Measurements from ENCODE around the gene UBXN1.

The UBXN1 gene

DNA sequence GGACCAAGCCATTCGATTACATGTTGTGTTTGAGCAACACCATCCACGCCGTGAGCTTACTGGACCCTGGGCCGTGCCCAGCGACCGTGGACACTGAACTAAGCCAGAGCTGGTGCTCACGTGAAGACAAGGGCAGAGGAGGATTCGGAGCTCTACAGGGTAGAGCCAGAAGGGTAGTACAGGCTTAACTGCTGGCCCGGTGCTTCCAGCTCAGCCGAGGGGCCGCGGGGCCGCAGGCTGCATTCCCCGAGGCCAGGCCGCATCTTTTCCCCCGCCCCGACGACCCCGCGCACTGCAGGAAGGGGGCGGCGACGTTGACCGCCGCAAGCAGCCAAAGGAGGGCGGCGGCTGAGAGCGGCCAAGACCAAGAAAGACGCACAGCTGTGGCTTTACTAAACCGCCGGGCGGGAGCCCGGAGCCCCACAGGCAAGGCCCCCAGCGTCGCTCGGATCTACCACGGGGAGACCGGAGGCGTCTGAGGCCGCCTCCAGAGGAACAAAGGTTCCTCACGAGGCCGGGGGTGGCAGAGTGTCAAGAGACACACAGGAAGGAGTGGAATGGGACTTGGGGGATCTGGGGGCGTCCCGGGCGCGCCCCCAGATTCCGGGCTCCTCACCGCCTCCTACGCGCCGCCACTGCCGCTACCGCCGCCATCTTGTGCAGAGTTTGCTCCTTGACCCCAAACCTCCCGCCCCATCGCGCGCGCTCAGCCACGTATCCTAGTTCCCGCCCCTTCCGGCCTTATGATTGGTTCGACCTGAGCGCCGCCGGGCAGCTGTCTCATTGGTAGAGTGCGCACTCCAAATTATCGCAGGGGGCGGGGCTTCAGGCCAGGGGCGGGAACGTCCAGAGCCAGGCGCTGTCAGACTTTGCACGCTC lies 32.7 kb downstream of the UBXN1 start, which contains the start of gene GANAB:
TSS of gene GANAB (minus strand) at position 668 of the 879 bp plus-strand sequence. CDS start at position 654, 14 bp downstream.
- peak; percentile 93 for DNase-seq (ENCODE audit: low read depth, low spot score)

DNA sequence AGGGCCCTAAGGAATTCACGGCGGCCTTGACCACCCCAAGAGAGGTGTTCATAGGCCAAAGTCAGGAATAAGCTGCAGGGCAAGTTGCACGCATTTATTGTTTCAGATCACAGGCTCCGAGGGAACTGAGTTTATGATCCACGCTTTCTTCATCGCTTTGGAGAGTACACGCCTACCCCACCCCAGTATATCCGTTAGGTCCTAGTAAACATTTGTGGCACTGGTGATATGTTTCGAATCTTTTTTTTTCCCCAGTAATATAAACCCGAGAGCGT lies 33.3 kb downstream of the UBXN1 start:
- DNase-seq (ENCODE audit: low read depth, low spot score), result no peak

DNA sequence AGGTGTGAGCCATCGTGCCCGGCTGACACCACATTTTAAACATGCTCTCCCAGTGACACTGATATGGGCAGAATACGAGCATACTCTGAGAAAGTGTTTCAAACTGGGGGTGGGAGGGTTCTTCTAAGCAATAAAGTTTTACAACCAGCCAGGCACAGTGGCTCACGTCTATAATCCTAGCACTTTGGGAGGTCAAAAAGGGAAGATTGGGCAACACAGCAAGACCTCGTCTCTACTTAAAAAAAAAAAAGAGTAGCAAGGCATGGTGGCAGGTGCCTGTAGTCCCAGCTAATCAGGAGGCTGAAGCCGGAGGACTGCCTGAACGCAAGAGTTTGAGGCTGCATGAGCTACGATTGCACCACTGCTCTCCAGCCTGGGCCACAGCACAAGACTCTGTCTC lies 34.7 kb downstream of the UBXN1 start:
- no peak for DNase-seq (ENCODE audit: low read depth, low spot score)

DNA sequence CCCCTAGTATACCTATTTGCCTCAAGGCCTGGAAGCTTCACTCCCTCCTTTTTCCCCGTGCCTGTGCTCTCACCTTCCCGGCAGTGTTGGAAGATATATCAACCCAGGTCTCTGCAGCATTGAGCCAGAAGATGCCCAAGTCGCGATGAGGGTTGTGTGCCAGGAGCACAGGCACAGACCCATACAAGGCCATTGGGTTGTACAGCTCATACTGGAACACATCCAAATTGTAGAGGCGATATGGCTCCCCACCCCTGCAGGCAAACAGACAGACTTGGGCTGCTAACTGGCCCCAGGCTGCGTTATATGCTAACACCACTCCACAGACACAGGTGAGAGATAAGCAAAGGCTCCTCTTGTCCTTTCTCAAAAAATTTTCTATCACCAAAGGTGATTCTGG lies 46.4 kb downstream of the UBXN1 start:
- DNase-seq (ENCODE audit: low read depth, low spot score), result no peak

DNA sequence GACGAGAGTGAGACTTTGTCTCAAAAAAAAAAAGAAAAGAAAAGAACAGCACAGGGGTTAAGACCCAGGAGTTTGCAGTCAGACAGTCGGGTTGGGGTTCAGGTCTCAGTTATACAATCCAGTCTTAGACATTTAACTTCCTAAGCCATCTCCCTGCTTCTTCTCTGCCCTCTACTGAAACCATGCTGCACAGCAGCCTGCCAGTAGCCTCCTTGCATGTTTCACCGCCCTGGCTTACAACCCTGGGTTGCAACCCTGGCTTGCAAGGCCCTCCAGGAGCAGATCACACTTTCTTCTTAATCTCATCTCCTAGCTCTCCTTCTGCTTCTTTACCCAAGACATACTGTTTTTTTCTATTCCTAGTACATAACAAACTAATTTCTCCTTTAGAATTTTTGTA lies 51.2 kb downstream of the UBXN1 start:
- no peak for DNase-seq (ENCODE audit: low read depth, low spot score)
